GM04503 (cell line): ENCODE data around the gene PTPRN2.

Source experiments
- DNase-seq: peaks from one replicate; pipeline ENCODE4 v3.0.0-alpha.2; 2012; ENCODE audit warnings: low read depth

PTPRN2 gene

GRCh38 chr7:158133515-158134271 lies 453.9 kb downstream of the PTPRN2 start:
- no peak for DNase-seq

GRCh38 chr7:158133057-158133456 lies 454.6 kb downstream of the PTPRN2 start:
- DNase-seq, result no peak

- no peak for DNase-seq
Observed at GRCh38 chr7:158130023-158130409, 457.6 kb downstream of the PTPRN2 start.

DNA sequence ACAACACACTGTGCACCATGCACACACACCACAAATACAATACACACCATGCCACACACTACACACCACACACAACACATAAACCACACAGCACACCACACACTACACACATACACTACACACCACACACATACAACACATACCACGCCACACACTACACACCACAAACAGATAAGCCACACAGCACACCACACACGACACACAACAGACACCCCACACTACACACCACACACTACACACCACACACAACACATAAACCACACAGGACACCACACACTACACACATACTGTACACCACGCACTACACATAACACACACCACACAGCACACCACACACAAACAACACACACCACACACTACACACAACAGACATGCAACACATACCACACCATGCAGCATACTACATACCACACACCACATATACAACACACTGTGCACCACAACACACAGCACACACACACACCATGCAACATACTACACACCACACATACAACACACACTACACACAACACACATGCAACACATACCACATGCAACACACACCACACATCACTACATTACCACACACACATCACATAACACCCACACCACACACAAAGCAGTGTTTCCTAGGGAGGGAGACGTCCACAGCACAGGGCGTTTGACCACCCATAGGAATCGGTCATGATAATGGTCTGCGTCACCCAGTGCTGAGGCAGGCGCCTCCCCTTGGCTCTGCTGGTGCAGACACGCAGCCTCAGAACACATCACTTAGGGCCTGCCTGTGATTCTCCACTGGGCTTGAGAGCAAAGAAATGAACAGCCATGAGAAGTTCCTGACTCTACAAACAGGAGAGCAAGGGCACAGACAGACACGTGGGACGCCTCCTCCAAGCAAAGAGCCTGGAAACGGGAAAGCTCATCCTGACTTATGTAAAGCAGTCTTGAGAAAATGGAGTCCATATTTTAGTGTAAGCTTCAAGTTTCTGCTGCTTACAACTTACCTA lies 458.3 kb downstream of the PTPRN2 start:
- DNase-seq, result no peak

GRCh38 chr7:158128572-158128971 lies 459.1 kb downstream of the PTPRN2 start:
- no peak for DNase-seq

DNA sequence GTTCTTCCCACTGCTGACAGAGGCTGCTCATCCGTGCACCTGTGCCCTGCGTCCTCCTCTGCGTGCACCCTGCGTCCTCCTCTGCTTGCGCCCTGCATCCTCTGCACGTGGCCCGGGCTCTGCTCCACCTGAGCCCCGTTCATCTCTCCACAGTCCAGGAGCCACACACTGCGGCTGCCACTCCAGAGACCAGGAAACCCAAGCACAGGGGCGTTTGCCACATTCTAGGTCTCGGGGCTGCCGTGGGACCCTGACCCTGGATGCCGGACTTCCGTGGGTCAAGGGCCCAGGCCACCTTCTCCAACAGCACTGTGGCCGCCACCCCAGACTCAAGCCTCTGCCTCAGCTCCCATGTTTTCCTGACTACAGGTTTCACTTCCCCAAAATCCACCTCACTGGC lies 460.4 kb downstream of the PTPRN2 start:
- DNase-seq, result no peak

- DNase-seq, result no peak
Observed at GRCh38 chr7:158126661-158127060, 461.0 kb downstream of the PTPRN2 start.

DNA sequence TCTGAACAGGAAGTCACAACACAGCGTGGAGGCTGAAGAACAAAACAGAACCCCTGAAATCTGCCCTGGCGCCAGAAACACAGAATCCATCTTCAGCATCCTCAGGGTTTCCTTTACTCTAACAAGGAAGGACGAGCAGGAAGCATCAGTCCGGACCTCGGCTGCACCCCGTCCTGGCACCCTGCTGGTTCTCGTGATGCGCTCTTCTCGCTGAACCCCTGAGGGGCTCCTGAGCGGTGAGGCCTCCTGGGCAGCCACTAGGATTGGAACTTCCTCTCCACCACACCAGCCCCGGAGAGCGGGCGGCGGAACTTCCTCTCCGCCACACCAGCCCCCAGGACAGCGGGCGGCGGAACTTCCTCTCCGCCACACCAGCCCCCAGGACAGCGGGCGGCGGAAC lies 461.9 kb downstream of the PTPRN2 start:
- DNase-seq, result no peak

- no peak for DNase-seq
Observed at GRCh38 chr7:158125091-158125490, 462.5 kb downstream of the PTPRN2 start.

DNA sequence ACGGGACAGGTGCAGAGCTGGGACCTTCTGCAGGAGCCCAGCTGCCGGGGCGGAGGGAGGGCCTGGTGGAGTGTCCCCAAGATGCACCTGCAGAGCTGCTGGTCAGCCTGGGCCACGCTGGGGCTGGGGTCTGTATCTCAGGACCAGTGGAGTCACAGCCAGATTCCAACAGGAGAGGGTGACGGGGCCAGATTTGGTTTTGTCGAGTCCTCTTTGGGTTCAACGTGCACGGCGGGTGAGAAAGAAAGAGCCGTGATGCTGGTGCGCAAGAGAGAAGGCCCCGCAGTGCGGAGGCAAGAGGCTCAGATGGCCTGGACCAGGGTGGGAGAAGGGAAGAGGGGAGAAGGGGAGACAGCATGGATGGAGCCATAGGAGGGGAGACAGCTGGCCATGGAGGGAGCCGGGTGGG lies 462.9 kb downstream of the PTPRN2 start:
- DNase-seq, result no peak

- DNase-seq, result no peak
Observed at GRCh38 chr7:158123753-158124152, 463.9 kb downstream of the PTPRN2 start.

DNA sequence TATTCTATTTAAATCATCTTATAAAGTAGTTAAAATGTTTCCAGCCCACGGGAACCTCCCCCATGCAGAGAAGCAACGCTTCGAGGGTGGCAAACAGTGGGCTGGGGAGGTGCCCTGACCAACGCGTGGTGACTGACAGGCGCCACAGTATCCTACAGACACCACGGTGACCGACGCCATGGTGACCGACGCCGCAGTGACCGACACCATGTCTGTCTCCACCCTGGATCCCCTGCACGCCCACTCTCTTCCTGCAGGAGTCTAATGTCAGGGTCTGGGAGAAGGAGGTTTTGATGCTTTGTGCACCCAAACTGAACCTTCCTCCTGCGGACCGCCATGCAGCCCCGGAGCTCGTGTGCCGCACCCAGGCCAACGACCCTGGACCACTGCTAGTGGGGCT lies 464.4 kb downstream of the PTPRN2 start:
- no peak for DNase-seq

DNA sequence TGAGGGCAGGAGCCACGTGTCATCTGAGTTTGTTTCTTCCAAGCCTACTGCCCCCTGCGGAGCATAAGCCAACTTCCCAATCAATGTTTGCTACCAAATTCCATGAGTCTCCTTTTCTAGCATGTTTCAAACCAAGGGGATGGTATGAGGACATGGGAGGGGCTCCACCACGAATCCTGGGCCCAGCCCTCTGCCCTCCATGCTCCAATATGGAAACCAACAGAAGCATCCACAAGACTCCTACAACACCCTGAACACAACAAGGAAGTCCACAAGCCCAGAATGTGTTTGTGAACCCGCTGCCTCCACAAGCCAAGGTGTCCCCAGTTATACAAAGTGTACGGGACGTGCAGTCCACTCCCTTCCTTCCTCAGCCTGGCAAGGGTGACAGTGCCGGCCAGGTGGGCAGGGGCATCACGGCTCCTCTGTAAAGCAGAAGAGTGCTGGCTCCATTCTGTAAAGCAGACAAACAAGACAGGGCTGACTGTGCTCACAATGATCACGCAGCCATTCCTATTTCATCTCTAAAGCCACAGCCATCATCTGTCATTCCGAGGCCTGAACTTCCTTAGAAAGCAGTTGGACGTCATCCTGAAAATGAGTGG lies 466.1 kb downstream of the PTPRN2 start:
- no peak for DNase-seq

DNA sequence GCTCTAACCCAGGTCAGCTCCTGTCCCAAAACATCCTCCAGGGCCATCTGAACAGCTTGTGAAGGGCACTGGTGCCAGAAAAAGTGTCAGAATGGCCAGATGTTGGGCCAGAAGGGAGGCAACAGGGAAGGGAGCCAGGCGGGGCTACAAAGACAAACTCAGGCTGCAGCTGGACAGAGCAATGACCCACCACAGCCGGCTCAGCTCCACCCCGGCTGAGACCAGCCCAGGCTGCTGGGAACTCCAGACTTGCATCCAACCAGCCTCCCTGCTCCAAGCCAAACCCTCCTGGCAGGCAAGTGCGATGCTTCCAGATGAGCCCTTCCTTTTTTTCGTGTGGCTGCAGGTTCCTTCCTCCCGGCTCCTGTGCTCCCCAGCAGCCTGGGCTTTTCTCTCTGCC lies 466.9 kb downstream of the PTPRN2 start:
- DNase-seq, result no peak

GRCh38 chr7:158120316-158120715 lies 467.3 kb downstream of the PTPRN2 start:
- DNase-seq, result no peak

GRCh38 chr7:158117341-158118222 lies 470.0 kb downstream of the PTPRN2 start:
- DNase-seq, result no peak

DNA sequence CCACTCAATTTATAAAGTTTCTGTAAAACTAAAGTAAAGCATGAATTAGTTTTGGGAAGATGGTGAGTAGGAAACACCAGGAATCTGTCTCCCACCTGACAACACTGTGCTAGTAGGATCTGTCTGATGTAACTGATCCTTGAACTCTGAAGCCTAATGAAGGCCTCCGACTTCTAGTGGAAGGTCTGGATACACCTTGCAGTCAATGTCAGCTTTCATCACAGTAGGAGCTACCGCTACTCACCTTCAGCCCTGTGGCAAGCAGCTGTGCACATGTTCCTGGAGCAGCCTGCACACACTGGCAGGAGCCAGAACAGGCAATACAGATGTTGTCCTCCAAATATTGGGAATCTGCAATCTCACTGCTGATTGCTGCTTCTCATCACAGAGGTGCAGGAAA lies 471.4 kb downstream of the PTPRN2 start:
- no peak for DNase-seq

GRCh38 chr7:158114056-158114850 lies 473.4 kb downstream of the PTPRN2 start:
- DNase-seq, result no peak

- no peak for DNase-seq
Observed at GRCh38 chr7:158113321-158114025, 474.1 kb downstream of the PTPRN2 start.
